LoVo (cell line): ENCODE measurements around the gene SPINK4.
A peak's percentile ranks its signal among the peaks of the same experiment; 100 is the strongest.

Experiments used
- DNase-seq: peaks from one replicate; pipeline ENCODE4 v3.0.0-alpha.2; 2016; ENCODE audit warnings: low spot score

Gene SPINK4

DNA sequence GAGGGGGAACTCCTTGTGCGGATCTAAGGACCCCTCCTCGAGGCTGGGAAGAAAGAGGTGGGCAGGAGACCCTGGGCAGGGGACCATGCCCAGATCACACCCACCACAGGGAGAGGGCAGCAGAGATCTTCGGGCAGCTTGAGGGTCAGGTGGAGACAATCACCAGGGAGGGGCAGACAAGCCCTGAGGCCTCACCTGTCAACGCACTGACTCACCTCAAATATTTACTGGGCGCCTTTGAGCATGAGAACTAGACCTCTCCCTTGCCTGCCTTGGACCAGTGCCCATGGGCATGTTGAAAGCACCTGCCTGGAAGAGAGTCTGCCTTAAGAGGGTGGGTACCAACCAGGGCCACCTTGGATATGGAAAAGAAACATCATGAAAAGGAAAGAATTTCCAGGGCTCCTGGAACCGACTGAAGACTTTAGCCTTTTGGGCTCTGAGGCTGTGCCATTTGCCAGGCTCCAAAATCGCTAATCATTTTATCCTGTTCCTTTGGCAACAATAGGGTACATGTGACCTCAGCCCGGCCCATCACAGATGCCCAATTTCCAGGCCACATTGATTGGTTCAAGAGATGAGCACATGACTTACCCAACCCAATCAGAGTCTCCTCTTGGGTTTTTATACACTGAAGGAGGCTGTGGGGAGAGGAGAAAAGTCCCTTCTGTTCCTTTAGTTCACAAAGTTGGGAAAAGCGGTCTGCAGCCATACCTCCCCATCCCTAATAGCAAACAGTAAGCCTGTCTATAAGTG is 10.4 kb upstream of the SPINK4 start:
- peak; percentile 98 for DNase-seq

DNA sequence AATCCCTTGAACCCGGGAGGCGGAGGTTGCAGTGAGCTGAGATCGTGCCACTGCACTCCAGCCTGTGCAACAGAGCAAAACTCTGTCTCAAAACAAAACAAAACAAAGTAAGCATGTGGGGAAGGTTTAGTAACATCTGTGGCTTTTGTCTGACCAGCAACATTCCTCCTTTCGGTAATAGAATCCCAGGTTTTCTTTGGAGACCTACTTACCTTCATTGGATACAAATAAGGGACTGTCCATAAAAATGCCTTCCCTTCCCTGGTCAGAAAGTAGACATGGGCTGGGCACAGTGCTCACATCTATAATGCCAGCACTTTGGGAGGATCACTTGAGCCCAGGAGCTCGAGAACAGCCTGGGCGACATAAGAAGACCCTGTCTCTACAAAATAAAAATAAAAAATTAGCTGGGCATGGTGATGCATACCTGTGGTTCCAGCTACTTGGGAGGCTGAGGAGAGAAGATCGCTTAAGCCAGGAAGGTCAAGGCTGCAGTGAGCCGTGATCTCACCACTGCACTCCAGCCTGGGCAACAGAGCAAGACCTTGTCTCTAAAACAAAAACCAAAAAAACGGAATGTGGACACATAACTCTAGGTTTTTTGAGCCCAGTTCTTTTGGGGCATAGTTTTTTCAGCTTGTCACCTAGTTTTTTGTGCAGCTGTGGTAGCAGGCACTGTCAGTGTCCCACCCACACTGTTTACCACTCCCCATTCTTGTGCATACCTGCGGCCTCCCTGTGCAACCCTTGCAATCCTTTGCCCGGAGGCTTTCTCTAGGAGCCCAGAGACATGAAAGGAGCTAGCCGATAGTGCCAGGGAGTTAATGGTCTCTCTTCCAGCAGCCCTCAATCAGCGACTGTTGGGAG is 9.0 kb upstream of the SPINK4 start:
- DNase-seq = peak; percentile 78

DNA sequence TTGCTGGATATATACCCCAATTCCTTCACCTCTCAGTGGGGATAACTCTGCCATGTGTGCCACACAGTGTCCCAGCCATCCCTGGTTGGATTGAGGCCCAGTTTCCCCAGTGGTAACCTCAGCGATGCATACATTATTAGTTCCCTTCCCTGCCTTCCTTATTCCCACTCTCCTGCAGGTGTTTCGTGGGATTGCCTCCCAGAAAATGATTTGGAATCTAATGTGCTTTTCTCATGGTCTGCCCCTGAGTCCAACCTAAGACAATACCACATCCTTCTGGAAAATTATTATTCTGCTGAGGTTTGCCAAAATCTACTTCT is 8.4 kb upstream of the SPINK4 start:
- DNase-seq = no peak

DNA sequence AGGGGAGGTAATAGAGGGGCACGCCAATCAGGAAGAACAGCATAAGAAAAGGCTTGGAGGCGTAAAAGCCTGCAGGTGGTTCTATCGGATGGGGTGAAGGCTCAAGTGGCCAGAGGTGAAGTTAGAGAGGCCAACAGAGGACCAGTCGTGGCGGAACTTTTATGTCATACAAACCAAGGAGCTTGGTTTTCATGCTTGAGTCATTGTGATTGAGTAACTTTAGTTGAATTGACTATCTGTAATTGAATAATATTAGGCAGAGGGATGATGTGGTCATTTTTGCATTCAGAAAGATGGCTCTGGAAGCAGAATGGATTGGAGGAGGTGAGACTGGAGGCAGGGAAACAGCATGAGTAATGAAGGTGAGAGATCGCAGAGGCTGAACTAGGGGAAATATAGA is 7.2 kb upstream of the SPINK4 start:
- no peak for DNase-seq

DNA sequence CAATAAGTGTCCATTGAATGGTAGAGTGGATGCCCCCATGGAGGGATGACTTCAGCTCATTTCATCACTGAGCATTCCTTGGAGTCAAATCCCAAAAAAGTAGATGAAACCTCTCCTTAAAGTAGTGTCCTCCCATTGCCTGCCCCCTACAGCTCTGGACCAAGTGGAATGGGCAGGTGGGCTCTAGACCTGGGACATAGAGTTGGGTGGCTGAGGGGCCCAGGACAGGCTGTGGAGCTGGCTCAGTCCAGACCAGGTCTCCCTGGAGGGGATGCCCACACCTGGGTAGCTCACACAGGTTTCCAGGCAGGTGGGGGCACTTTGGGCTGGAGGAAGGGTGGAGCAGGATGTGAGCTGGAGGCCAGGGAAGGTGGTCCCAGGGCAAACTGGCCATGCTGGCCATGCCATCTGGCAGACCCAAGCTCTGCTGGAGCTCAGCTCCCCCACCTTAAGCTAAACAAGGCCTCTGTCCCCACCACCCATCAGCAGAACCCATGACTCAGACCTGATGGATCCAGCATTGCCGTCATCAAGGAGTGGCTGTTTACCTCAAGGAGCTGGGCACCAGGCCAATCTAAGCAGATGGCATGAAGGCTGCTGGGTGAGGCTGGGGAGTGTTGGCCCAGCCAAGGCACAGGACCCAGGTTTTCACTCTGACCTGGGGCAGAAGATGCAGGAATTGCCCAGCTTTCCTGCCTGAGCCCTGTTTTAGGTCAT is 6.2 kb upstream of the SPINK4 start:
- peak; percentile 99 for DNase-seq

DNA sequence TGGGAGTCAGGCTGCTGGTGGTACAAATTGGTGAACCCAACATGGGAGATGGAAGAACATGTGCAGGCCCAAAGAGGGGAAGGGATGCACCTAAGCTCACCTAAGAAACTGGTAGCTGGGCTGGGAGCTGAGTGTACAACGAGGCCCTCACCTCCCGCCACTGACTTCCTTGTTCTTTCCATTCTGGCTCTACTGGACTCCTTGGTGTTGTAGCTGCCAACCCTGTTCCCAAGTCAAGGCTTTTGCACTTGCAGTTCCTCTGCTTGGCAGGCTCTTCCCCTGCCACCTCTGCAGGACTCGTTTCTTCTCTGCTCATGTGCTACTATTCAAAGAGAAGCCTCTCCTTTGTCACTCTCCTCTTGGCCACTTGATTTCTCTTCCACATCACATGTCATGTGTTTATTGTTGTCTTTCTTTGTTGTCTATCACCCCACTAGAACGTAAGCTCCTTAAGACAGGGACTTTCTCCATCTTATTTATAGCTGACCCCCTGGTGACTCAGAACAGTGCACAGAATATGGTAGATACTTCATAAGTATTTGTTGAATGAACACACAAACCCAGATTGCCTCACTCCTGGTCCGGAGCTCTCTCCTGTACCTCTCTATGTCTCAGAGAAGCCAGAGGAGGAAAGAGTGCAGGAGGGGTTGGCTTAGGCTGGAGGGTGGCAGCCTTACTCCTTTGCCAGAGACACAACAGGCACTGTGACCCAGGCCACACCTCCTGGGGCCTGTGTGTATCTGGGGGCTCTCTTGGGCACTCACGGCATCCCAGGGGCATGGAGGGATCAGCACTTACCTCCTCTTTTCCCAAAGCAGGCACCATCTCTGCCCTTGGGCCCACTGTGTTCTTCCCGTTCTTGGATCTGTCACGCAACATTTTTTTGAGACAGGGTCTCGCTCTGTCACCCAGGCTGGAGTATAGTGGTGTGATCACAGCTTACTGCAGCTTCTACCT is 5.2 kb upstream of the SPINK4 start:
- DNase-seq = peak; percentile 10

DNA sequence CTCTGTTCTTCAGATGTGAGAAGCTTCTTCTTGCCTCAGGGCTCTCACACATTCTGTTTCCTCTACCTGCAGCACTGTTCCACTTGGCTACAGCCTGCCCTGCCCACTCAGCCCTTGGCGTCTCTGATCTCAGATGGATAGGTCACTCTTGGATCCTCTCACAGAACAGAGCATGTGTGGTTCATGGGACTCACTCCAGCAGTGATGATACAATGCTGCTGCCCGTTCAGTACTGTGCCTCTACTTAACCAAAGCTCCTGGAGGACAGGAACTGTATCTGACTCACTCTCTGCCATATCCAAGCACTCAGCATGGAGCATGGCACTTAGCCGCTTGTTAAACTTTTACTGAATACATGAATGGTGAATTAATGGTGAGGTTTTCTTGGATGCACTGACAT is 3.4 kb upstream of the SPINK4 start:
- DNase-seq = no peak

DNA sequence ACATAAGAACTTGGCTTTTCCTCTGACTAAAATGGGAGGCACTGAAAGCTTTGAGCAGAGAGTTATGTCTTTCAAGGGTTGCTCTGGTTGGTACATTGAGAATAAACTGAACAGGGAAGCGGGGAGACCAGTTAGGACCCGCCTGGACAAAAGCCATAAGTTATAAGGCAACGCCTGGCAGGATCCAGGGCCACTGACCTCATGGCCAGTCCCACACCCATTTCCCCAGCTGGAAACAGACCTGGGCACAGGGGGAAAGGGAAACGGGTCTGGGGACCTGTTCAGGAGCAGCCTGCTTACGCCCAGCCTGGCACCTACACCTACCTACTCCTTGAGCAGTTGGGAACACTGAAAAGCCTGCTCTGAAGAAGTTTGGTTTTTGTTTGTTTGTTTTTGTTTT is 1.3 kb downstream of the SPINK4 start:
- no peak for DNase-seq

DNA sequence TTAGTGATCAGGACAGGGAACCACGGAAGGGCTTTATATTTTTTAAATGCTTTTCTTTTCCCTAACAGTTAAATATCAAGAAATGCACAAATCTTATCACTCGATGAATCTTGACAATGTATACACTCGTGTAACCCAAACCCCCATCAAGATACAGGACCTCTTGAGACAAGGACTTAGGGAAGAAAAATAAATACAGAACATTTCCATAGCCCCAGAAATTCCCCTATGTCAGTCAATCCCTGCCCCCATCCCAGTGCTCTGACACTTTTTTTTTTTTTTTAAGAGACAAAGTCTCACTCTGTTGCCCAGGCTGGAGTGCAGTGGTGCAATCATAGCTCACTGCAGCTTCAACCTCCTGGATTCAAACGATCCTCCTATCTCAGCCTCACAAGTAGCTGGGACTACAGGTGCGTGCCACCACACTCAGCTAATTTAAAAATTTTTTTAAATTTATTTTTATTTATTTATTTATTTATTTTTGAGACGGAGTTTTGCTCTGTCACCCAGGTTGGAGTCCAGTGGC is 2.7 kb downstream of the SPINK4 start:
- no peak for DNase-seq

DNA sequence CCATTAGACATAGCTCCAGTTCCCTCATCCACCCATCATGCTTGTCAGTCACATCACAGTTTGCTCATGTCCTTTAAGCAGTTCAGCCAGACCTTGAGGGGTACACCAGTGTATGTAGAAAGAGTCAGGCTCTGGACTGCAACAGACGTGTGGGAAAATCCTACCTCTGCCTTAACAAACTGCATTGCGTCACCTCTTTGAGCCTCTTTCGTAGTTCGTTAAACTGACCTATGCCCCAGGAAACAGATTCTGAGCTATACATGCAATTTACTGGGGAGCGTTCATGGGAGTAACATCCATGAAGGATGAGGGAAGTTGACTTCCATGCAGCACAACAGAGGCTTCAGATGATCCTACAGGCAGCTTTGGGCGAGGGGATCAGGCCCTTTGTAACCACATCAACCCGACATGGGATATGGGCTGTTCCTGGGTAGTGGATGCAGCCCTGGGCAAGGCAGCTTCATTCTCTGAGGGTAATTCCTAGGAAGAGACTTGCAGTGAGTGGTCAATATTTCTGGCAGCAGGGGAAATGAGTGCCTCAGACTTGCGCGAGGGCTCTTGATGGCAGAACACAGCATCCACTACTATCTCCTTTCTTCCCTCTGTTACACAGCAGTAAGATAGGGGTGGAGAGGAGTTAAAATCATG is 4.3 kb downstream of the SPINK4 start:
- DNase-seq = no peak

DNA sequence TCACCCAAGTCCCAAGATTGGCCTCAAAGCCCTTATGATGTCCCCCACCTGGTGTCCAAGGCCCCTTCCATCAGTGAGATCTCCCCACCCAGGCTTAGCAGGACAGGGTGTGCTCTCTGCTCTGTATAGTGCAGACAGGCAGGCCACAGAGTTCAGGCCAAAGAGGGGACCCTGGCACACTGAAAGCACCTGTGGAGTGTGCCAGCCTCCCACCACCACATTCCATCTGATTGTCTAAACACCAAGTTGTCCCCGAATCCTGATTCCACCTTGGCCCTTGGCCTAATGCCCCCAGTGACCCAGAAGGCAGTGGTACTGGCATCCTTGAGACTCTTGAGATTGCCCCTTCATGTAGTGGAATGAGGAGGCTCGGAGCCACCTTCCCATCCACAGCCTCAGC is 5.4 kb downstream of the SPINK4 start:
- DNase-seq = no peak

DNA sequence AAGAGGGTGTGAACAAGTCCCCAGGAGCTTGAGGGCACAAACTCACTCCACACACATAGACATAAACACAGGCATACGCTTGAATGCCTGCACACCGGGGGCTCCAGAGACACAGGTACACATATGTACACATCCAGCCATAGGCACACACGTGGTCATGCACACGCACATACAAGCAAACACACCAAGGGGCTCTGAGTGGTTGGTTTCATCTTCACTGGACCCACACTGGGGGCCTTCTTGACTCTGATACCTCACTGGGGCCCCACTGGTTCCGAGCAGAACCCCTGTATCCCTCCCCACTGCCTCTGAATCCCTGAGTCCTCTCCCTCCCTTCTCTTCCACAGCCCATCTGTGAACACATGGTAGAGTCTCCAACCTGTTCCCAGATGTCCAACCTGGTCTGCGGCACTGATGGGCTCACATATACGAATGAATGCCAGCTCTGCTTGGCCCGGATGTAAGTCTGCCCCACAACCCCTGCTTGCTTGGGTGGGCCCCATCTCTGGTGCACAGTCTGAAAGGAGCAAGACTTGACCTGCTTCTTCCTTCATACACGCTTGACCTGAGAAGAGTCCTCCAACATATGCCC is 6.4 kb downstream of the SPINK4 start:
- DNase-seq = no peak

DNA sequence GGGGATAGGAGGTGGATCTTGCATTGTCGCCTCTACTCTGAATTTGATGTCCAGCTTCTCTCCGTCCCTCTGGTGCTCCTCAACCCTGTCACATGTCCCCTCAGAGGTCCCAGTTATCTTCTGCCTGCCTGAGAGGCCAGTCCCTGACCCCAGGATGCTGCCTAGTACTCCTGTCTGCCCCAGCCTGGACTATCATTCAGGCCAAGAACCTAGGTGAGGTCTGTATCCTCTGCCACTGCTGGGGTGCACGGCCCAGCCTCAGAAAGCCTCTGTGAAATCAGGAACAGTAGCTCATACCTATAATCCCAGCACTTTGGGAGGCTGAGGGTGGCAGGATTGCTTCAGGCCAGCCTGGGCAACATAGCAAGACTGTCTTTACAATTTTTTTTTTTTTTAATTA is 8.6 kb downstream of the SPINK4 start:
- DNase-seq = no peak

DNA sequence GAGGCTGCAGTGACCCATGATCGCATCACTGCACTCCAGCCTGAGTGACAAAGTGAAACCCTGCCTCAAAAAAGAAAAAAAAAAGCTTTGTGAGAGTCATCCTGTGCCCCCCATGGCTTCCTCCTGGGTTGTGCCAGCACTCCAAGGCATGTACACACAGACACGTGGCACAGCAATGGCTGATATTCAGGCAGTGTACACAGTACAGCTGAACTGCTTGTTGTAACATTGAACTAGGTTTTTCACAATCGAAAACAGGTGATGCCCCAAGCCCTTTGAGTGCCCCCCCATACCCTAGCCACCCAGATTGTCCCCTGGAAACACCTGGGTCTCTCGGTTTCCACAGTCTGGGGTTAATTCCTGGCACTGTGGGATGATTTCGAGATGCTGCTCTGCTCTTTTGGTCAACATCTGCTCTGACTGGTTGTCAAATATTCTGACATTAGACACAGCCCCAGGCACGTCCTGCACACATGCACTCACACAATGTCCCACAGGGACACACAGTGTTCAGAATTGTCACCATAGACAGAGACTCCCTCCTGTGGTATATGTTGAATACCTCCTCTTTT is 9.2 kb downstream of the SPINK4 start:
- DNase-seq = no peak

DNA sequence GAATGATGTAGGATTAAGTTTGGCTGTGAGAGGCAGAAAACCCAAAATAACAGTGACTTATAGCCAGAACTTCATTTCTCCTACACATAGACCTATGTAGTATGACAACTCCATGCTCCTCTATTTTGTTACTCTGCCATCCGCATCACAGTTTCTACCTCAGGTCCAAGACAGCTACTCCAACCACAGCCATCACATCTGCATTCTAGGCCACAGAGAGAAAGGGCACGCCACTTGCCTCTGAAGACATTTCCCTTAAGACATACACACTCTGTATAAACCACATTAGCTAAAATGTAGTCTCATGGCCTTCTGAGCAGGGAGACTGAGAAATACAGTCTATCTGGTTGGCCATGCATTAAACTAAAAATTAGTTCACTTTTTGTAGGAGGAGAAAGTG is 10.0 kb downstream of the SPINK4 start:
- DNase-seq = no peak

DNA sequence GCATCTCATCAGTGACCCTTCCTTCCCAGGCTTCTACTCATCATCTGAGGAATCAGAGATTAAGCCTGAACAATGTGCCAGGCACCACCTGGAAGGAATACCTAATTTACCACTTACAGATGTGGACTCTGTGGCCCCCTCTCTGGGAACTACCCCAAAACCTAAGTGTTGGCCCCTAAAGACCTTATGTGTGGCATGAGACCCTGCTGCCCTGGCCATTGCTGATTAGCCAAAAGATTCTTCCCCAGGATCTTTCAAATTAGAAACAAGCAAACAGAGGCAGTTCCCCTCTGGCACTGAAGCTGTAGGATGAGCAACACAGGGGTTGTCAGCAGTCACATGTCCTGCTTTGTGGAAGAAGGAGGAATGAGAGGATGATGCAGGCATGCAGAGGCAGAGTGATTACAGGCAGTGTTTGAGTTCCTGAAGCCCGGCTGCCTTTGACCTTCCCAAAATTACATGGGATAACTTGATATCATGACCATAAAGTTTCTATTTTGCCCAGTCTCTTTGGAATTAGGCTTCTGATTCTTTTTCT is 10.6 kb downstream of the SPINK4 start:
- DNase-seq = no peak

DNA sequence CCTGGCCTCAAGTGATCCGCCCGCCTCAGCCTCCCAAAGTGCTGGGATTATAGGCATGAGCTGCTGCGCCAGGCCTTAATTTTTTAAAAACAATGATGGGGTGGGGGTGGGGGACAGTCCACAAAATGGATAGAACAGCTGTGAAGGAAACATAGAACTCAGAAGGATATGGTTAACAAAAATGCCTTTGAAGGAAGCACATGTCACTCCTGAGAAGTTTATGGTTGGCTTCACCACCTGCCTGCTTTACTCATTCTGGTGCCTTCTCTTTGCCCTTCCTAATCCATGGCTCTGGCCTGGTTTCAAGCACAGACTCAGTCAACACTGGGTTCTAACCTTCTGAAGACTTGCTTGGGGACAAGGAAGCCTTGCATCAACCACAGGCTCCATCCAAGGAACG is 14.2 kb downstream of the SPINK4 start:
- DNase-seq = no peak

DNA sequence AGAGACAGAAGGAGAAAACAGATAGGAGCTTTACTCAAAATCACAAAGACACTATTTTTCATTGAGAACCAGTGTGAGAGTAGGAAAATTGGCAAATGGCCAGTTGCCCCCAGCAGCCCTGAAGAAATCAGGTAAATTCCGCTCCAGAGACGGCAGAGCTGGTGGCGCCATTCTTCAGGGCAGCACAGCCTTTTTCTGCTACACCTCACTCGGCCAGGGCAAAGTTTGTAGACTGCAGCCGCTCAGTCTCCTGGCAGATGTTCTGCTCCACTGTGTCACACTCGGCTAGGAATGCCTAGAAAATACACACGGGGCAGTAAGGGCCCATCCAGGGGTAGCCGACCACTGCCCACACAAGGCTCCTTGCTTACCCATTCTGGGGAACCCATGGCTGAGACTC is 15.0 kb downstream of the SPINK4 start:
- no peak for DNase-seq

DNA sequence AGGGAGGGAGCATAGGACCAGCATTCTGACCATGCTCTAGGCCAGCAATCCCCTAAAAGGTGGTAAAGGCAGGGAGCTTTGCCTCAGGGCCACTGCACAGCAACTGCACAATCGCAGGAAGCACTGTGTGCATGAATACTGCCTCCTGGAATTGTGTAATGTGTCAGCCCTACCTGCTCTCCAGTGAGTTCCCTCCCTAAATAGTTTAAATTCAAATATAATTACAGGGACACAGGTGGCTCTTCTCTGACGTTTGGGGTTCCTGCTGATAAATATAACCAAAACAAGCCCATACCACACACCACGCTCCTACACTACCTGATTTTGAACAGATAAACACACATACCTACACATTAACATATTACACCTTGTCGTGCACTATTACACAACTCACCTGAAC is 15.5 kb downstream of the SPINK4 start:
- DNase-seq = no peak

DNA sequence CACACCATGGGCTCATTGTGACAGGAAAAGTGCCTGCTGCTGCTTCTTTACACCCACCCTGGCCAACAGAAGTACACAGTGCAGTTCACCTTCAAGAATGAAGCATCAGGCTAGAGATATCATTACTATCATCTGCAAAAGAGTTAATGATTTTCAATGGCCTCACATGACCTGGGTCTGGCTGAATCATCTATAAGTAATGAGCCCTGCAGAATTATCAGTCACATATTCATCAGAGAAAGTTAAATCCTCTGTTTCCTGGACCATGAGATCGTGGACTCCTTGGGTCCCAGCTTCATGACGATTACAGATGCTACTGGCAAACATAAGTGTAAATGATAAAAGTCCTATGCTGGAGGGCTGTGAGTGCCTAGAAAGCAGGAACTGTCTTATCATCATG is 16.3 kb downstream of the SPINK4 start:
- no peak for DNase-seq
